OCI-M1 (cell line): ENCODE data around the gene BABAM2.
"Not testable (repeated sequence)": the region's sequence is repeated elsewhere in the genome, so short reads cannot be mapped to it uniquely, and the experiment has no call there.

Experiments used
- DNase-seq: peaks from one replicate; lab custom pipeline; 2025; lab: John Stamatoyannopoulos, UW

Gene BABAM2

DNA sequence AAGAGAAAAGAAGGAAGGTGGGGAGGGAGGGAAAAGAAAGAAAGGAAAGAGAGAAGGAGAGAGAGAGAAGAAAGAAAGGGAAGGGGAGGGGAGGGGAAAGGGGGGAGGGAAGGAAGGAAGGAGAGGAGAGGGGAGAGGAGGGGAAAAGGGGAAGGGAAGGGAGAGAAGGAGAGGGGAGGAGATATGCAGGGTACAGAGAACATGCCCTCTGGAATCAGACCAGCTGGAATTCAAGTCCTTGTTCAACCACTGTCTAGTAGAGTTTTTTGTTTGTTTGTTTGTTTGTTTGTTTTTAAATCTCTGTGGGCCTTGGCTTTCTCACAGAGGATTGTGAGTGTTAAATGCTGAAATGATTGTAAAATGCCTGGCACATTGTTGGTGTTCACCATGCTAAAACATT is 424.4 kb downstream of the BABAM2 start:
- DNase-seq = no peak

DNA sequence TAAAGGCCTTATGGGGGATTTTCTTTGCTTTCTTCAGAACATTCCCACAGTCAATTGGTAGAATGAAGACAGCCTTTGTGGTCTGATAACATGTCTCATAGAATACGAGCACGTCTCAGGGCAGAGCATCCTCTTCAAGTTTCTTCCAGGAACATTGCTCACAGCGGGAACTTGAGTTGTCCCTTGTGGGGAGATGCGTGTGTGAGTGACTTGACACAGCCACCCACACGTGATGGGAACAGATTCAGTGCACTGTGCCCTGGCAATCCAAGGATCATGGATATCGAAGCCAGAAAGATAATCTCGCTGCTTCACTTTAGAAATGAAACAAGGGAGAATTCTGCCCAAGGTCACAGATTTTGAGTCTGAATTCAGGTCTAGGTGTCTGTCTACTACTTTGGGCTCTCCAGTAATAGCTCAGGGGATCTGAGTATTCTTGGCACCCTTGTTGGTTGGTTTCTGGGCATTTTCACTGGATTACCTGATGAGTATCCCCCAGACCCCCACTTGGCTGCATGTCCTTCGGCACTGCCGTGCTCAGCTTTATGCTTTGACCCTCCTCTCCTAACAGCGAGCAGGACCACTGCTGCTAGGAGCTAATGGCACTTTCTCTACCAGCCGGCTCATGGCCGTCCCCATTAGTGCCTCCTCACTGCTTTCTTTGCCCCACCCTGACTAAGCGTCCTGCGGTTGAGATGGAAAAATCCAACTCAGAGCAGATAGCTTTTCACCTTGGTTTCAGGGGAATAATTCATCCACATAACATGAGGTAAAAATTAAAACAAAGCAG is 426.2 kb downstream of the BABAM2 start:
- DNase-seq = no peak

DNA sequence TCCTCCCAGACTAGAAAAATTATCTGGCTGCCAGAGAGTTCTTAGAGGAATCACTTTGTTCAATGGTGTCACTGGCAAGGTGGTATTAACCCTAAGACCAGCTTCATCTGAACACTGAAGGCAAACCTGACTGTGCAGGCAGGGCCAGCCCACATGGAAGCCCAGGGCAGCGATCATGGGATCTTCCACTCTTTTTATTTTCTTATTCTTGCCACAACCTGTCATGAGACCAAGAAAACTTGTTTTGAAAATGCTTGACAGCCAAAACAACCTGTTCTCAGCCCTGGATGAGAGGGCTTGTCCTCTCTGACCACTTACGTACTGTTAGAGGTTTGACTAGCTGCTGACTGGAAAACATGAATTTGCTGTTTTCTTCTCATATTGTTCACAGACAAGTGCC is 426.9 kb downstream of the BABAM2 start:
- no peak for DNase-seq

DNA sequence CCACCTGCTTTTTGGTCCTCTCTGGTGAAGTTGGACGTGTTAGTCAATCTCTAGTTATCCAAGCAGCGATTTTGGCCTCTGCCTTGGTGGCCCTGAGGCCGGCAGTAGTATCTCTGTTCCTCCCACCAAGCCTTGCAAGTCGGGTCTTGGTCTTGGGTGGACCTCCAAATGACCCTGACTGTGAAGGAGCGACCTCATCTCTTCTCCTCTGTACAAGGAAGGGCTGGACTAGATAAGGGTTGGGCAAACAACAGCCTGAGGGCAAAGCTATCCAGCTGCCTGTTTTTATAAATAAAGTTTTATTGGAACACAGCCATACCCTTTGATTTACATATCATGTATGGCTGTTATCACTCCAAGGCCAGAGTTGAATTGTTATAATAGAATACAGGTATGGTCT is 427.5 kb downstream of the BABAM2 start:
- DNase-seq = peak; percentile 2

DNA sequence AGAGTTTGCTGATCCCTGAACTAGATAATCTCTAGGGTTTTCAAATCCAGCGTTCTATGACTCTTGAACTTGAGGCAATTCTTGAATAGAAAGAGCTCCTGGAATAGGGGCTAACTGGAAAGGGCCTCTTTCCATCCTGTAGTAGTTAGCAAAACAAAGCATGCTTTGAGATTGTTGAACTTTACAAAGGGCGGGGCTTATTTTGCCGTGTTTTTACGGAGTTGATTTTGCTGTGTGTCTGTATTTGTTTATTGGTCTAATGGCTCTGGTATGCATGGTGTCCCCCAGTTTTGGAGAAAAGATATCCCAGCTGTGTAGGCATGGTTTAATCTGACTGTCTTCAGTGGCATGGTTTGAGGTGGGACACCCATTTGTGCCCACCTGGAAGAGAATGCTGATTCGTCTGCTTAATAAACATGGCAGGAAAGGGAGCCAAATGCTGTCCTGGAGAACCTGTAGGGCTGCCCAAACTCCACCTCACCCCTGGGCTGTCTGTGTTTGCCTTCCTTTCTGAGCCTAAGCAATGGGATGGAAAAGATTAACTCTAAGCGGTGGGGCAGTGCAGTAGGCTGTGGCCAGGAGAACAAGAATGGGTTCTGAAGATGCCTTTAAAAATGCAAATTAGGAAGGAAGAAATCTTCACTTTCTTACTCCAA is 428.1 kb downstream of the BABAM2 start:
- DNase-seq = no peak

DNA sequence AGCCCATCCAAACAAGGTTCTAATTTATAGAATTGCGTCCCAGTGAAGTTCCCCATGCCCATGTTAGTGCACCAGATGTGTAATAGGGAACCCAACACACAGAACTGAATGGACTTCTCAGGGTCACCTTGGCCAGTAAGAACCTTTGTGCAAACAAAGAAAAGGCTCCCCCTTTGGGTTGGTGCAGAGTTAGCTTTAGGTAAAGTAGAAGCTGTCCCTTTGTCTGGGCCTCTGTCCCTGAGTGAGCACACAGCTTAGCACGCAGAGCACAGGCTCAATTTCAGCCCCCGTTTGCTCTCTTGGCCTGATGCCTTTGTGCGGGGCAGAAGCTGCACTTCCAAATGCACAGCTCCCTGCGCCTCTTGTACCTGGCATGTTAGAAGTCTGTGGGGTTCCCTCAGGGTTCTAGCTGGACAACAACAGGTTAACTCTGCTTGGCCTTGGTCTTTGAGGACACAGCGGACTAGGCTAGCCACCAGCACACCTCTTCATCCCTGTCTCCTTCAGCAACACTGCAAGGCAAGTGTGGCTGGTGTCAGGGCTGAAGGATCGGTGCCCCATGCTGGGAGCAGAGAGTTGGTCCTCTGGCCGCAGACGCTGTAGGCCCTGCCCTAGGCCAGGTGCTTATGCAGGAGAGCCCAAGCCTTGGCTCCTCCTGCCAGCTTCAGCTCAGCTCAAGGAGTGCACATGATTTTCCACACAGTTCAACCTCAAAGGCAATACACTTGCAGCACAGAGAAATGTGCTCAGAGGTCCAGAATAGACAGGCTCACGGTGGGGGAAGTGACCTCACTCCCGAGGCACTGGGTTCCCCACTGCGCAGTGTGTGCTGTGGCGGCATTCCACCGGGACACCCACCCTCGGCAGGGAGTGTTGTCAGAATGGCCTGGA is 428.8 kb downstream of the BABAM2 start:
- DNase-seq = no peak

DNA sequence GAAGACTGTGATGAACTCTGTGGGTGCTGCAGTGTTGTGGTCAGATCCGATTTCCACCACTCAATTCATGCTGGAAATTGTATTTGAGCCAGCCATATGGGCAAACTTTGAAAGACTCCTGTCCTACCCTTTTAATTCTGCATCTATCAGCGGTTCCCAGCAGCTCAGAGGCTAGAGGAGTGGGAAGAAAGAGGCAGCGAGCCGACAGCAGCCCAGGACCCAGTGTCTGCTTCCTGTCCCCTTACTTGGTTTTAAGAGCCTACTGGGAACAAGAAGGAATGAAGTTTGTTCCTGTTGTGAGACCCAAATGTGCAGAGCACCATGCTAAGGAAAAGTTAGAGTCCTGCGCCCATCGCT is 429.5 kb downstream of the BABAM2 start:
- DNase-seq = no peak

DNA sequence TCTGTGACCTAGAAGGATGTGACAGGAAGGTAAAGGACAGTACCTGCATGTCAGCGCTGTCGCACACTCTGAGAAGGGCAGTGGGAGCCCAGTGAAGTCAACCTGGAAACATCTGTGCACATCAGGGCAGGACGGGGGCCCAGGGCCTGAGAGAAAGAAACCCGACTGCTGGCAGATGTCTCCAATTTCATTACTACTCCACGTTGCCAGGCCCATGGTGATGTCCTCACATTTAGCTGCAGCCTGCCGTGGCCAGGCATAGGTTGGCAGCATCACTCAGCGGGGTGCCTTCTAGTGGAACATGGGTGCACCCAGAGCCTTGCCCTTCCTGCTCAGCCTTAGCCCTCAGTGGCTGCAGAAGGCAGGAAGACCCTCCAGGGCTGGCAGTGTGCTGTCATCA is 429.8 kb downstream of the BABAM2 start:
- DNase-seq = no peak

DNA sequence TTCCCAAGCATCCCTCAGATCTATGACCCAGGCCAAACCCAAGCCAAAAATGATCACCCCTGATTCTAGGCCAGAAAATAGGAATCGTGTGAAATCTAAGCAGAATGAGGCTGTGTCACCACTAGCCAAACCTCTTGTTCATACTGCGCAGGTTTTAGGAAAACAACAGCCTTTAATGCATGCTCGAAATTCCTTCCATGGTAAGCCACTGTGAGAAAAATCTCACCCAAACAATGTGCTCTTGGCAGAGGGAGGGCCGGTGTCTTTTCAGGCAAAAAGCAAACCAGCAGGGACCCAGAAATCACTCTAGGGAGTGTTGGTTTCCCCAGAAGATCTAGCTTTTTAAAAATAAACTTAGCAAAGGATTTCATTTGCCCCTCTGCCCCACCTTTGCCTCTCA is 430.9 kb downstream of the BABAM2 start:
- DNase-seq = no peak

DNA sequence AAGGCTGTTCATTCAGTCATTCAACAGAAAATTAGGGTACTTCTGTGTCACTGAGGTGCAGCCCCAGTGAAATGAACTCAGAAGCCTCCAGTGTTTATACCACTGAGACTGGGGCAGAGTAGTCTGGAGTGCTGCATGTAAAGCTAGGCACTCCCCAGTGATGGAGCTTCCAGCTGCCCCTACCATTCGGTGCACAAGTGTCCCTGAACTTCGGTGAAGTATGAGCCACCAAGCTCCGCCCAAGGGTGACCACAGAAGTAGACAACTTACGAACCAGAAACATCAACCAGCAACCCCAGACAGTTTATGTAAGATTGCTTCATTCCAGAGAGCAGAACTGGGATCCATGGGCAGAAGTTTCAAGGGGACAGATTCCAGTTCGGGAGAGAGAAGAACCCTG is 431.5 kb downstream of the BABAM2 start:
- no peak for DNase-seq

DNA sequence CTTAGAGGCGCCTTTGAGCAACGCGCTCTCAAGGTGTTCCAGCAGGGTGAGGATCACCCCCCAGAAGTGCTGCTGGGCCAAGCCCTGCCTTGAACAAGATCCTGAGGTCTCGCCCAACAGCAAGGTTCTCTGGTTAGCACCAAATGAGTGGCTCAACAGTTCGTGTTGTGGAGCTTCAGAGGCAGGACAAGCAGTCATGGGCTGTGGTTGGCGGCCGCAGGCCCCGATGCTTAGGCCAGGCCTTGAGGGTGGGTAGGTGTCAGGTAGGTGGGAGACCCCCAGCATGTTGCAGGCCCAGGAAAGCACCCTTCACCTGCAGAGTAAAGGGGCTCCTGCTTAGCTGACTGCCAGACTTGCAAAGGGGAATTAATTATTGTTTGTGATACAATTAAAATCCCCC is 431.9 kb downstream of the BABAM2 start:
- DNase-seq = no peak

DNA sequence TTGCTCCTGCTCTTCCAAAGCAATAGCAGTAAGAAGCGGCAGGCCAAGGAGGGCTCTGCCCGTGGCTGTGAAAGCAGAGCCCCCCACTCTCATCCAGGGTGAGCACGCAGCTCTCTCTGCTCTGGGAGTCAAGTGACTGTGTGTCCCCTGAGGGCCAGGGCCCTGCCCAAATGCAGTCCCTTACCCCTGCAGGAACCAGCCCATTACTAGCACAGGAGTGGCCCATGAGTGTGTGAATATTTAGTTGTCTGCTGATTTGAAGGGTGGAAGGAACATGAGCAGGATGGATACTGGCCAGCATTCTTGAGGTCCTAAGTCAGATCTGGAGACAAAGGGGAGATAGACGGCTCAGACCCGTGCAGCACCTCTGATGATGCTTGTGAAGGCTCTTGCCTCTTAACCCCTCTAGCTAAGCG is 432.5 kb downstream of the BABAM2 start:
- no peak for DNase-seq

DNA sequence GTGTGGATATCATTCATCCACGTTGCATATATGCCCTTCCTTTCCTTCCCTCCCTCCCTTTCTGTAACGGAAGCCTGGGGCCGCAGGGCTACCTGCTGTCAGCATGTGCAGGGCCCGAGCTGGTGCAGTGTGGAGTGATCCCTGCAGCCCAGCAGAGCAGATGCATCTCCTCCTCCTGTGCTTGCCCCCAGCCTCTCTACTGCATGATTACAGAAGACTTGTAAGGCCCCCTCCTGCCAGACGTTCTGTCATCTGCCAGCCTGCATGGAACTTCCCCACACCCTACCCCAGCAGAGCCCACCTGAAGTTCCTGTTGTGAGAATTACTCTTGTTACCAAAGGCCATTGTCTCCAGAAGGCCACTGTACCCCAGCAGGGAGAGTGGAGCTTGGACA is 434.6 kb downstream of the BABAM2 start:
- no peak for DNase-seq

DNA sequence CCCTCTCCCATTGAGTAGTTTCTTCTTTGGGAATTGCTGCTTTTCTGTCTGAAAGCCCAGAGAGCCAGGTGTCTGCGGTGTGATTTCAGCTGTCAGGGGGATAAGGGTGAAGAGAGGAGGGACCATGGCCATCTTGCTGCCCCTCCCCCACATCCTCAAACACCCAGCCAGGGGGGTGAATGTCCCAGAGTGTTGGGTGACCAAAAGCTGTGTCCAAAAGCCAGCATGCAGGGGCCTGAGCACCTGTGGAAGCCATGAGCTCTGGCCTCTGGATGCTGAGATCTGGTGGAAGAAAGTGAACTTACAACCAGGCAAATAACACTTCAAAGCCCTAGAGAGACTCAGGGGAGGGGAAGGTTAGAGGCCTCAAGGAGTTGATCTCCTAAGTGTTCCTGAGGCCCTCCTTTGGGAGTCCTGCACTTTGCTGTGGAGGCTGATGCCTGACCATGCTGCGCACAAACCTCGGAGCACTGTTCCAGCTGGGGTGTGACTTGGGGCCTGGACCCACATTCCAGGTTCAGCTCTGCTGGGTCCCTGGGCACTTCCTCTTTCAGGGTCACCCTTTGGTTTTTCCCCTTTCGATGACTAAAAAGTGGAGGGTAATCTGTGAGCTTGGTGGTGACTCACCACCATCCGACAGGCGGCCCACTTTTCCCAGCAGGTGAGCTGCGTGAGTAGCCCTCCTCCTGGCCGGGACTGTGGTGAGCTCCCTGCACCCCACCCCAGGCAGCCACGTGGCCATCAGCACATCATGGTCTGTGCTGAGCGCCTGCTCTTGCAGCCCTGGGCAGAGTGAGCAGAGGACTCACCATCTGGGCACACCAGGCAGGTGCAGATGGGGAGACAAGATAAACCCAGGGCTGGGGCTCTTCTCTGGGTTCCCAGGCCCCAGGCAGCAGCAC is 435.3 kb downstream of the BABAM2 start:
- no peak for DNase-seq

DNA sequence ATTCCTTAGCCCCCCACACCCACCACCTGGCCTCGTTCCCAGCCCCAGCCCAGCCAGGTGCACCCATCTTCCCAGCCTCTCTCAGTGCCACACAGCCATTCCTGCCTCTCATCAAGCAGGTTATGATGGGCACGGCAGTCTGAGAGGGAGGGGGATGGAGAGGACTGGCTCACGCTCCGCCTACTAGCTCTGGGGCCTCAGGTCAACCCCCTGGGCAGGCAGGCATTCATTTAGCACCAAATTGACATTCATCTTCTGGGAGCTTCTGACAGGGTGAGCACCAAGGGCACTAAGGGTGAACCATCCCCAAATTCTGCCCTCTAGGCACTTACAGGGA is 435.9 kb downstream of the BABAM2 start:
- no peak for DNase-seq

DNA sequence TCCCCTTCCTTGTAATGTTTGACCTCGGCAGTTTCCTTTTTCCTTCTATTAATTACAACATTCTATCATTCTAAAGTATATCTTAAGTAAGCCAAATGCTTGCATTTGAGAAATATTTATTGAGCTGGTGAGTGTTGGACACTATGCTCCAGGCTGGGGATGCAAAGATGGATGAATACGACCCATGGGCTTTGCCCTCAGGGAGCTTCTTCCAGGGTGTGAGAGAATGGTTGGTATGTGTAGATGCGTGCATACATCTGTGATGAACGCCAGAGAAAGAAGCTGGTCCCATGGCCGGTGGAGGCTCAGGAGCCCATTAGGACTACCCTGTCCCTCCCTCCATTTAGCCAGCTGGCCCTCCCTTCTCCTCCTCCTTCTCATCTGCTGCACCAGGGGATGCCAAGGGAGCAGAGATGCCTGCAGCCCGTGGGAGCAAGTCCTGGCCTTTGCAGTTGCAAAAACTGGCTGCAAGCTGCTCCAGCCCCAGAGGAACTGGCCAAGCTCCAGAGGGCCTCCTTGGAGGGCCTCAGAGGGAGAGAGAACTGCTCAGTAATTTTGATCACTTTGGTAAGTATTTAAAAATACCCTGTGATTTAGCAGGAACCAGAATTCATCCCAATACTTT is 436.5 kb downstream of the BABAM2 start:
- DNase-seq = no peak

DNA sequence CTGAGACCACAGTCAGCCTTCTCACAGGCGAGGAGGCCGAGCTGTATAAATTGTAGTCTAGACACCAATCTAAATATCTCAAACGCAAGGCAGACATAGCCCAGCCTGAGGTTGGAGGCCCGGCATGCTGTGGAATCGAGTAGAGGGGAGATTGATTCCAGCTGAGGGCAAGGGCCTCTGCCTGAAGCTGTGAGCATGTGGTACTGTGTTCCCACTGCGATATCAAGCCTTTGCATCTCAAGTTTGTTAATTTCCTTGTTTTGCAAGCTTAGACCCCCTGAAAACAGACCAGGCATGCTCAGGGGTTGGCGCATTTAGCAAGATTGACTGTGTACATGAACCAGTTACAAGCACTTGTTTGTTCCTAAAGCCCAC is 437.0 kb downstream of the BABAM2 start:
- no peak for DNase-seq

DNA sequence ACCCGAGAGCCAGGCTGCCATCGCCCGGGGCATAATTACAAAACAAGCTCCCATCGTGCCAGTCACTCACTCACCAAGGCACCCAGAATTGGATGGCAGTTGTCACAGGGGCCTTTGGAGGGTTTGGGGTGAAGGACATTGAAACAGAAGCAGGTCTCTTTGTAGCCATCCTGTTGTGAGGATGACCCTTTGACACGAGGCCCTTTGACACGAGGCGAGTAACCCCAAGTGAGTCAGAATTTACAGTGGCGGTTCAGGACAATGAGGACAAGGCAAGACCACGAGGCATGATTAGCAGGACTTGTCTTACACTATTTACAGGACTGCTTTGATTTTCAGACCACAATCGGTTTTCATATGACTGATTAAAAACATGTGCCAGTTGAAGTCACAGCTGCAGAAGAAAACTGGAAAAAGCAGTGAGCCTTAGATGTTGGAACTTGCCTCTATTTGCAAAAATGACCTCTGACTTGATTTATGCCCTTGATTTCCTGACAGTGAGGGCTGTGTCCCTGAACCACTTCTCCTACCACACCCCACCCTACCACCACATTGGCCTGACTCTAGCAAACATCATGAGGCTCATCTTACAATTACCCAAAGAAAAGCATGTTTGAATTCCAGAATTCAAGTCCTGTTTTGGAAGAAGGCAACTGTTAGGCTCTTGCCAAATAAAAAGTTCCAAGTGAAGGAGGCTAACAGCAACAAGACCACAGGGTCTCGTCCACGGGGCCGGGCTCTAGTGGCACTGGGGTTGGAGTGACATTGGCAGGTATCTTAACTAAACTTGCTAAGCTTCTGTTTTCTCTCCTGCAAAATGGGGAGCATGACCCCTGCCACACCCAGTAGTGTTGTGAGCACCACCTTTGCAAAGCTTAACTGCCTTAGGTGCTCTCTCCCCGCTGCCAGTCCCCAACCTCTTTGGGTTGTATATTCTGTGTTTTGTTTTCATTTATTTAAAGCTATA is 437.7 kb downstream of the BABAM2 start:
- no peak for DNase-seq

DNA sequence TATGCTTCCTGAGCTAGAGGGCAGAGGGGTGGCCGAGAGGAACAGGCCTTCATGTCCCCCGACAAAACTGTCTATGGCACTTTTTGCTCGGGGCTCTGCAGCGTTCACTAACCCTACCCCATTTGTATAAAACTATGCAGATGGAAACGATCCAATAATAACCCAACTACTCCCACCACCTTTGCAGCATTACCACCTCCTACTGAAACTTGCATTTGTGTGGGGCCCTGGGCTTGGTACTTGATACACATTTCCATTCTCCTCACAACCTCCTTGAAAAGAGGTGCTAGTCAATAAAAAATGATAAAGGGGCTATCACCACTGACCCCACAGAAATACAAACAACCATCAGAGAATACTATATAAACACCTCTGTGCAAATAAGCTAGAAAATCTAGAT is 438.7 kb downstream of the BABAM2 start:
- no peak for DNase-seq

DNA sequence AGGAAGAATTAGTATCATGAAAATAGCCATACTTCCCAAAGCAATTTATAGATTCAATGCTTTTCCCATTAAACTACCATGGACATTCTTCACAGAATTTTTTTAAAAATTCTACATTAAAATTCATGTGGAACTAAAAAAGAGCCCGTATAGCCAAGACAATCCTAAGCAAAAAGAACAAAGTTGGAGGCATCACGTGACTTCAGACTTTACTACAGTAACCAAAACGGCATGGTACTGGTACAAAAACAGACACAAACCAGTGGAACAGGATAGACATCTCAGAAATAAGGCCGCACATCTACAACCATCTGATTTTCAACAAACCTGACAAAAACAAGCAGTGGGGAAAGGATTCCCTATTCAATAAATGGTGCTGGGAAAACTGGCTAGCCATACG is 440.2 kb downstream of the BABAM2 start:
- DNase-seq = not testable (repeated sequence)
